ENCODE results near the gene FBXW7.

DNA sequence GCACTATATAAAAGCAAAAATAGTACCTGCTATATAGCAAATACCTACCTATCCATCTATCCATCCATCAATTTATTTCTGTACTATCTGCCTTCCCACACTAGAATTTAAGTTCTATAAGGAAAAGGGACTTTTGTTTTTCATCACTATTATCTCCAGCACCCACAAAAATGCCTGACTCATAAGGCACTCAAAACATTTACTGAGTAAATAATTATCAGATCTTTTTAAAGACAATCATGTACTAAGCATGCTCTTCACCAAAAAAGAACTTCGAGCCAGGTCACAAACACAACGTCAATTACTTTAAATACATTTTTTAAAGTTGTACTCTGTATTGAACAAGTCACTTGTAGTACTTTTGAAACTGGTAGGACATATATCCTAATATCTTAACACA, 119.9 kb downstream of the FBXW7 start:
- TF ChIP-seq POLR2A (IDR thresholded peaks at IDR 0.05), result no peak
- TF ChIP-seq, protein P1, sequence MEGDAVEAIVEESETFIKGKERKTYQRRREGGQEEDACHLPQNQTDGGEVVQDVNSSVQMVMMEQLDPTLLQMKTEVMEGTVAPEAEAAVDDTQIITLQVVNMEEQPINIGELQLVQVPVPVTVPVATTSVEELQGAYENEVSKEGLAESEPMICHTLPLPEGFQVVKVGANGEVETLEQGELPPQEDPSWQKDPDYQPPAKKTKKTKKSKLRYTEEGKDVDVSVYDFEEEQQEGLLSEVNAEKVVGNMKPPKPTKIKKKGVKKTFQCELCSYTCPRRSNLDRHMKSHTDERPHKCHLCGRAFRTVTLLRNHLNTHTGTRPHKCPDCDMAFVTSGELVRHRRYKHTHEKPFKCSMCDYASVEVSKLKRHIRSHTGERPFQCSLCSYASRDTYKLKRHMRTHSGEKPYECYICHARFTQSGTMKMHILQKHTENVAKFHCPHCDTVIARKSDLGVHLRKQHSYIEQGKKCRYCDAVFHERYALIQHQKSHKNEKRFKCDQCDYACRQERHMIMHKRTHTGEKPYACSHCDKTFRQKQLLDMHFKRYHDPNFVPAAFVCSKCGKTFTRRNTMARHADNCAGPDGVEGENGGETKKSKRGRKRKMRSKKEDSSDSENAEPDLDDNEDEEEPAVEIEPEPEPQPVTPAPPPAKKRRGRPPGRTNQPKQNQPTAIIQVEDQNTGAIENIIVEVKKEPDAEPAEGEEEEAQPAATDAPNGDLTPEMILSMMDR (IDR thresholded peaks at IDR 0.05), result no peak
- TF ChIP-seq POLR2AphosphoS5 (IDR thresholded peaks at IDR 0.05), result no peak

Measured in sigmoid colon (tissue), 4 donors.